NT2/D1 (cell line): ENCODE results near the gene MYO7A.

Experiments
- SUZ12 ChIP-seq: IDR thresholded peaks from 2 replicates; pipeline ENCODE4 v1.6.1; 2011; ENCODE audit not compliant: insufficient read length, insufficient read depth; ENCODE audit errors: extremely low read depth
- YY1 ChIP-seq: IDR thresholded peaks from 2 replicates; pipeline ENCODE4 v1.6.1; 2011; ENCODE audit not compliant: insufficient read length, insufficient read depth
- ZNF274 ChIP-seq: IDR thresholded peaks from 2 replicates; pipeline ENCODE4 v1.6.1; 2011; ENCODE audit warnings: mild to moderate bottlenecking, low read depth, low read length

GRCh38 chr11:77121876-77122575 lies 6.0 kb upstream of the MYO7A start:
- TF ChIP-seq SUZ12 (no peak), YY1 (no peak), ZNF274 (no peak)
